ENCODE results near the gene CKS1B. TPM values are rescaled to one million over a fixed set of nuclear protein-coding genes. Genes with fewer than 3 reads are reported as not detected.

CKS1B gene
- total RNA-seq, 1 donor: 68.2 TPM

GRCh38 chr1:155003227-155003765 is 28.8 kb downstream of the CKS1B start:
- peak overlapping the region; percentile 93 for H3K4me3 ChIP-seq (ENCODE audit: low read depth, low read length)
- peak; percentile 30 for DNase-seq (ENCODE audit: low read depth)
- TF ChIP-seq CTCF (IDR thresholded peaks at IDR 0.05; ENCODE audit: insufficient read depth, low read depth, low read length): no peak

- no peak for TF ChIP-seq CTCF (IDR thresholded peaks at IDR 0.05; ENCODE audit: insufficient read depth, low read depth, low read length)
- H3K4me3 ChIP-seq (ENCODE audit: low read depth, low read length): peak overlapping the region; percentile 93
- peak; percentile 60 for DNase-seq (ENCODE audit: low read depth)
Observed at GRCh38 chr1:155003766-155004351, 29.4 kb downstream of the CKS1B start.

- DNase-seq (ENCODE audit: low read depth): no peak
- peak overlapping the region; percentile 93 for H3K4me3 ChIP-seq (ENCODE audit: low read depth, low read length)
- TF ChIP-seq CTCF (IDR thresholded peaks at IDR 0.05; ENCODE audit: insufficient read depth, low read depth, low read length): no peak
Observed at GRCh38 chr1:155004352-155005075, 30.0 kb downstream of the CKS1B start.

- no peak for DNase-seq (ENCODE audit: low read depth)
- H3K4me3 ChIP-seq (ENCODE audit: low read depth, low read length): no peak overlapping the region
- no peak for TF ChIP-seq CTCF (IDR thresholded peaks at IDR 0.05; ENCODE audit: insufficient read depth, low read depth, low read length)
Observed at GRCh38 chr1:155005076-155006011, 30.9 kb downstream of the CKS1B start.

- H3K4me3 ChIP-seq (ENCODE audit: low read depth, low read length): no peak overlapping the region
- TF ChIP-seq CTCF (IDR thresholded peaks at IDR 0.05; ENCODE audit: insufficient read depth, low read depth, low read length): no peak
- no peak for DNase-seq (ENCODE audit: low read depth)
Observed at GRCh38 chr1:155006601-155007101, 32.2 kb downstream of the CKS1B start.

- no peak overlapping the region for H3K4me3 ChIP-seq (ENCODE audit: low read depth, low read length)
- no peak for DNase-seq (ENCODE audit: low read depth)
- no peak for TF ChIP-seq CTCF (IDR thresholded peaks at IDR 0.05; ENCODE audit: insufficient read depth, low read depth, low read length)
Observed at GRCh38 chr1:155007251-155007828, 32.9 kb downstream of the CKS1B start.

Data from fibroblast of villous mesenchyme (primary cell).